Motor neuron (in vitro differentiated cells): Measurements from ENCODE around the gene IL20RA. TPM values are rescaled to one million over a fixed set of nuclear protein-coding genes. Genes with fewer than 3 reads are reported as not detected.
A peak's percentile ranks its signal among the peaks of the same experiment; 100 is the strongest.
"Not testable (repeated sequence)": the region's sequence is repeated elsewhere in the genome, so short reads cannot be mapped to it uniquely, and the experiment has no call there.

ENCODE experiments used
- ATAC-seq, 8 experiments: fragments of 200-7000 bp; cut with Tn5 transposase; replicated peaks in 6 of 8; 2 replicates each; pipeline ENCODE4 v1.8.0; 2021; ENCODE audit warnings: mild to moderate bottlenecking in 8 of 8, moderate library complexity in 8 of 8
- H3K27ac ChIP-seq, 2 donors: fragments of 250-450 bp; sonication (Bioruptor Pico); 2 replicates each; pipeline ENCODE4 v1.9.0; 2021; ENCODE audit warnings: antibody characterized with exemption in 2 of 2, mild to moderate bottlenecking in 2 of 2, moderate library complexity in 1 of 2
- H3K4me1 ChIP-seq, 2 donors: fragments of 250-450 bp; sonication (Bioruptor Pico); replicated peaks in 1 of 2; 2 replicates each; pipeline ENCODE4 v1.6.1; 2021; ENCODE audit warnings: antibody characterized with exemption in 2 of 2, mild to moderate bottlenecking in 2 of 2, moderate library complexity in 1 of 2
- H3K4me3 ChIP-seq, 5 donors: fragments of 250-450 bp; sonication (Bioruptor Pico); 2 replicates each; pipeline ENCODE4 v1.9.0; 2021; ENCODE audit warnings: antibody characterized with exemption in 5 of 5, mild to moderate bottlenecking in 5 of 5, moderate library complexity in 4 of 5
- WGBS, 10 experiments: fragments of 450-650 bp; shearing (Covaris generic); methylation state at CpG; one replicate each; pipeline ENCODE4 v1.0.0; 2022; 5-methylcytosine and 5-hydroxymethylcytosine counted together
- in situ Hi-C, 9 experiments: fragments of 400-800 bp; cut with MboI; loops; one replicate each; pipeline ENCODE4 v1.15.0; 2021; ENCODE audit warnings: low sequenced_read_pairs in 9 of 9, low pct_unique_long_range_greater_than_20kb in 2 of 9; ENCODE audit not compliant: unreplicated experiment in 9 of 9
- total RNA-seq, 8 experiments: library from RNA; unstranded; fragments of 300-600 nt; gene quantifications; 2 replicates each; pipeline versions ENCODE4 v1.2.3 to v1.2.4, GENCODE V29; 2022

Gene IL20RA
- total RNA-seq, 8 experiments from 2014 or later: 0.09 to 3.5 (median 0.17) TPM; not detected in 3

DNA sequence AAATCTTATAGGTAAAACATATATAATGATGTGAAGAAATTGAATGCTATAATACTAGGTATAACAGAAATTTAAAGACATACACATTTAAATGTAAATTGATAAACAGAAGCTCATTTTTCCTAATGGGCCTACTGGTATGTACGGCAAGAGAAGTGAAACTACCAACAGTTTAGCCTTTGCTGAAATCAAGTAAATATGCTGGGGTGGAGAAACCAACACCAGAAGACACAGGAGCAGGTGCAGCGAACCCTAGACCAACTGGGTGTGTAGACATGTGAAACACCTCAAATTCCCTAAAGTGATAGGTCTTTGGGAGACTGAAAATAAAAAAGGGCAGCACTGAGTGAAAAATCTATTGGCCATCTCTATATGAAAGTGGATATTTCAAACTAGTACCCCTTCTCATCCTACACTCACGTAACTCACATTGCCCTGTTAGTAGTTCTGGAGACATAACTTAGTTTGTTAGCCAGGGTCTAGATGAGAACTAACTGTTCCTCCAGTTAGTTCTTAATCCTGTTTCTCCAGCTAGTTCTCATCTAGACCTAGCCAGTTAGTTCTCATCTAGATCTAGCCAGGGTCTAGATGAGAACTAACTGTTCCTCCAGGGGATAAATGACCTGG is 69.6 kb downstream of the IL20RA start:
- WGBS, 10 experiments: 43 to 100% (median 91%) methylated on average over 1 to 3 of the region's 3 CpGs
- in situ Hi-C loops: no loop called here
- ATAC-seq: no peak

DNA sequence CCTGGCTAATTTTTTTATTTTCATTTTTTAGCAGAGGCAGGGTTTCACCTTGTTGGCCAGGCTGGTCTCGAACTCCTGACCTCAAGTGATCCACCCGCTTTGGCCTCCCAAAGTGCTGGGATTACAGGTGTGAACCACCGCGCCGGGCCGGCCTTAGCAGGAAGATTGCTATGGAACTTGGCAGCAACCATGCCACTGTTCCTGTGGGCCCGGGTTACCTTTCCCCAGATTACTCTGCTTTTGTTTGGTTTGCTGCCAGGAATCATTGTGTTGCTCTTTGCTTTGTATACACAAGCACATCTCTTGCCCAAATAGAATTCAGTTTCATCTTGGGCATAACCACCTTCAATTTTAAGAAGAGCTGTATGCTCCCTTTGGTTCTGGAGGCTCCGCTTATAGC is 71.0 kb downstream of the IL20RA start:
- H3K4me3 ChIP-seq, ATAC-seq, H3K27ac ChIP-seq, in situ Hi-C loops, H3K4me1 ChIP-seq: not testable (repeated sequence)
- 80 to 100% (median 90%) methylated on average over 1 to 5 of the region's 8 CpGs; no CpG with 5 or more reads in 3 of the 10 experiments for WGBS, 10 experiments

More for the DNA sequence above, 69.6 kb downstream of the IL20RA start:
- H3K27ac ChIP-seq: no peak overlapping the region
- H3K4me1 ChIP-seq: no peaks in the 10 kb centered on the region
- no peak overlapping the region for H3K4me3 ChIP-seq

DNA sequence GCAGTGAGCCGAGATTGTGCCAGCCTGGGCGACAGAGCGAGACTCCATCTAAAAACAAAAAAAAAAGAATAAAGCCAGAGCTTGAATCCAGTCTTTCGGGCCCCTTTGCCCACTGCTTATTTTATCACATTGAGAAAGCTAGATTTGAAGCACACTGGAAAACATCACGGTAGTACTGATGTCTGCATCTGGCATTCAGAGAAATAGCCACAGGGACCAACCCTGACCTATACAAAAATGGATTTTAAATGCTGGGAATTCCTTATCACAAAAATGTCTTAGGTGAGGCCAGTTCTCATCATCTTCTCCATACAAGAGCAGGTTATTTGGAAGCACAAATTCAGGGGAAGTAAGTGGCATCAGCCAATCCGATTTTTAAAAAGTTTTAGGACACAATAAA is 73.2 kb downstream of the IL20RA start:
- in situ Hi-C loops: no loop called here
- H3K27ac ChIP-seq: no peak overlapping the region
- 60 to 100% (median 83%) methylated on average over 1 to 6 of the region's 6 CpGs for WGBS, 10 experiments
- no peak for ATAC-seq
- H3K4me3 ChIP-seq: no peak overlapping the region
- no peaks in the 10 kb centered on the region for H3K4me1 ChIP-seq

DNA sequence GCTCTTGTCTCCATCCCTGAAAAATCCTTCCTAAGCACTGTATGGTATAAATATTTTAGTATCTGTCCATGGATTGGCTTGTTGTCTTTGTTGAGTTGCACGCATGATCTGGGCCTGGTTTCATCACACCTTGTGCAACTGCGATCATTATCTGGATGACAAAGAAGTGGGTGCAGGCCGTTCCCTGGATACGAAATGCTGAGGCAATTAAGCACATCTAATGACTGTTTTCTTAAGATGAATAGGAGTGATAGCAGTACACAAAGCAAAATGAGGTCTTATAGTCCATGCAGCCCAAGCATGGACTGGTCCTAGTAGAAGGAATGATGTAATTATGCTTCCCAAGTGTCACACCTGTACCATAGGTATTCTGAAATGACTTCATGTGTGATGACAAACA is 74.8 kb downstream of the IL20RA start:
- H3K4me3 ChIP-seq: no peak overlapping the region
- 70 to 100% (median 90%) methylated on average over 2 to 4 of the region's 4 CpGs; no CpG with 5 or more reads in 3 of the 10 experiments for WGBS, 10 experiments
- H3K27ac ChIP-seq: no peak overlapping the region
- no peaks in the 10 kb centered on the region for H3K4me1 ChIP-seq
- in situ Hi-C loops: no loop called here
- ATAC-seq: peak in 1 of 8 experiments; percentile 63

DNA sequence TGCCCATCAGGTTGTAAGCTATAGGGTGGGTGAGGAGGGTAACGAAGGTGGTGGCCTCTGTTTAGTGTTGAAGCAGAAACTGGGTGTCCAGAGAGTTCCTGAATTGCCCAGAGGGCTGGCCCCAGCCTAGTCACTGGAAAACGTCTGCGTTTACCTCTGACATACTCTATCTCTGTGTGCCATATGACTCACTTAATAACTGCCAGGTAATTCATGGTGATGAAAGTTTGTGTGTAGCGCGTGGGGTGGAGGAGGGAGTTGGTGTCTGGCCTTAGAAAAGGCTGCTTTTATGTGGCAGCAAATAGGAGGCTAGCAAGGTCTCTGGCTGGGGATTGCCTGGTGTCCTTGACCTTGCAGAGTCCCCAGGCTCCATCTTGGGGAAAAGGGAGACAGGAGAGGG is 75.3 kb downstream of the IL20RA start:
- 17 to 83% (median 50%) methylated on average over 1 to 4 of the region's 5 CpGs; no CpG with 5 or more reads in 6 of the 10 experiments for WGBS, 10 experiments
- Histone ChIP-seq H3K27ac (no peak overlapping the region), H3K4me1 (no peaks in the 10 kb centered on the region), H3K4me3 (no peak overlapping the region)
- in situ Hi-C loops: no loop called here
- ATAC-seq: no peak

GRCh38 chr6:136968837-136969236 is 75.9 kb downstream of the IL20RA start:
- peak in 1 of 8 experiments; percentile 53 for ATAC-seq
- no peaks in the 10 kb centered on the region for H3K4me1 ChIP-seq
- H3K27ac ChIP-seq: no peak overlapping the region
- no peak overlapping the region for H3K4me3 ChIP-seq
- 33 to 94% (median 84%) methylated on average over 1 to 7 of the region's 7 CpGs; no CpG with 5 or more reads in 1 of the 10 experiments for WGBS, 10 experiments
- in situ Hi-C loops: no loop called here

- Histone ChIP-seq H3K27ac (no peak overlapping the region), H3K4me1 (peaks cover 0 to 5% of the 10 kb centered on the region in 2 donors), H3K4me3 (no peak overlapping the region)
- peak in 7 of 8 experiments; percentile 44 to 99 (median 85) for ATAC-seq
- in situ Hi-C loops: no loop called here
- WGBS, 10 experiments: 20 to 89% (median 70%) methylated on average over 2 to 12 of the region's 19 CpGs; no CpG with 5 or more reads in 1 of the 10 experiments
These were observed 76.7 kb downstream of the IL20RA start for GRCh38 chr6:136967876-136968752.

DNA sequence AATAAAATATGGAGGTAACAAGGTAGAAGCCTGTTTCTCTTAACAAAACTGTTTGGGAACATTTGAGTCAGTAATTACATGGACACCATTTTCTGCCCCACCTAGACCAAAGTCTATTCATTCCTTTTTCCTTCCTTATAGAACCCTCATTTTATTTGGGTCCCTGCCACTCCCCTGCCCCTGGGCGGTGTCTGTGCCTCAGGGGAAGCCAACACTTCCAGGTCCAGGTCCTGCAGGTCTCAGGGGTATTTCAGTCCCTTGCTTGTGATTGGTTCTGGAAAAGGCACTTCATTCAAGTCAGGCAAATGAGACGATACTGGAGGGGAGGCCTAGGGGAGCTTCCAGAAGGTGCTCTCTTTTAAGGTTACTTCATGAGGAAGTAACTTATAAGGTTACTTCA is 80.4 kb downstream of the IL20RA start:
- WGBS, 10 experiments: 50 to 100% (median 80%) methylated on average over 1 to 2 of the region's 2 CpGs; no CpG with 5 or more reads in 4 of the 10 experiments
- in situ Hi-C loops: no loop called here
- ATAC-seq: no peak

DNA sequence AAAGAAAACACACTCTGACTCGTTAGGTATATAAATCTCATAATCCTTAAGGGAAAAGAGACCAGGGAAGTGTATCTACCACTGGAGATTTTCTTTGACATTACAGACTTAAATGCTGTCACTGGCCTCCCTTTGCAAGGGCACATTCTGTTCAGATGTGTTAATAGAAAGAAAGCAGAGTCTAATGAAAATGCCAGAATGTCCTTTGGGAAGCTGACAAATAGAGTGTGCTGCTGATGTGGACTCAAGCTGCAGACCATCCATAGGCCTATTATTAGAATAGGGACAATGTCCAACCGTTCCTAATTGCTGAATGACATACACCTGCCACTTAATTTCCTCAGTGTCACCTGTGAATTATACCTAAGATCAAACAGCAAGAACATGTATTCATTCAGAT is 81.5 kb downstream of the IL20RA start:
- ATAC-seq: no peak
- in situ Hi-C loops: no loop called here
- no peak overlapping the region for H3K4me3 ChIP-seq
- WGBS, 10 experiments: 0 to 100% (median 46%) methylated on average over 1 to 2 of the region's 2 CpGs; no CpG with 5 or more reads in 3 of the 10 experiments
- no peak overlapping the region for H3K27ac ChIP-seq
- H3K4me1 ChIP-seq: peaks cover 5 to 7% of the 10 kb centered on the region in 2 donors

More for the DNA sequence above, 80.4 kb downstream of the IL20RA start:
- Histone ChIP-seq H3K4me3 (no peak overlapping the region), H3K4me1 (peaks cover 5 to 6% of the 10 kb centered on the region in 2 donors), H3K27ac (no peak overlapping the region)

DNA sequence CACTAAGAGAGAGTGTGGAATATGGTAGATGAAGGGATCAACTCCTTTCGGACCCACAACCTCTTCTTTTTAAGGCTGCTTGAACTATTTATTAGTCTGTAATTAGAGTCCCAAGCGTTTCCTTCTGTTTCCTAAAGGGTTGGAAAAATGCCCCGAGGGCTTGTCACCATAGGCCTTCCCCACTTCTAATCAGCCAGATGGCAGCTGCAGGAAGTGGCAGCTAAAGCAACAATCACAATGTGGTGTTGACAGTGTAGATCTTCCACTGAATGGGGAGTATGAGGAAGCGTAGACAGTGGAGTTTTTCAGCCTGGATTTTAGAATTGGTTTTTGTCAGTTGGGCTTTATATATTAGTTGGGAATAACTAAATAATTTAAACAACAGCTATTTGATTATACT is 82.1 kb downstream of the IL20RA start:
- ATAC-seq: peak in 4 of 8 experiments; percentile 33 to 66 (median 46)
- in situ Hi-C loops: no loop called here
- WGBS, 10 experiments: 0 to 83% (median 33%) methylated on average over 1 to 4 of the region's 4 CpGs; no CpG with 5 or more reads in 1 of the 10 experiments
- no peak overlapping the region for H3K4me3 ChIP-seq
- no peak overlapping the region for H3K27ac ChIP-seq
- H3K4me1 ChIP-seq: peaks cover 5 to 7% of the 10 kb centered on the region in 2 donors

DNA sequence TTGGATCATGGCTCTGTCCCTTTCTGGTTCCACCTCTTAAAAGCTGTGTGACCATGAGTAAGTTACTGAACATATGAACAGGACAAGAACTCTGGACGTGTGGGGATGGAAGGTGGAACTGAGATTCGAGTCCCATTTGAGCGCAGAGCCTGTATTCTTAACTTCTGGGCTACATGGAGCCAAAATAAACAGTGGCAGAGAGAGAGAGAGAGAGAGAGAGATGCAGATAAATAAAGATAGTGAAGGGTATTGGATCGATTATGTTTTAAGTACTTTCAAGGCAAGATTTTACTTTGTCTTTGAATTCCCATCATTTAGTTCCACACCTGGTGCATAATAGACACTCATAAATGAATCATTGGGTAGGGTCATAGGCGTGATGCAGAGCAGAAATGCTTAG is 82.9 kb downstream of the IL20RA start:
- H3K4me1 ChIP-seq: peaks cover 5 to 13% of the 10 kb centered on the region in 2 donors
- in situ Hi-C loops: no loop called here
- H3K27ac ChIP-seq: no peak overlapping the region
- no peak for ATAC-seq
- no peak overlapping the region for H3K4me3 ChIP-seq
- WGBS, 10 experiments: 50 to 100% (median 94%) methylated on average over 1 to 5 of the region's 5 CpGs; no CpG with 5 or more reads in 1 of the 10 experiments

DNA sequence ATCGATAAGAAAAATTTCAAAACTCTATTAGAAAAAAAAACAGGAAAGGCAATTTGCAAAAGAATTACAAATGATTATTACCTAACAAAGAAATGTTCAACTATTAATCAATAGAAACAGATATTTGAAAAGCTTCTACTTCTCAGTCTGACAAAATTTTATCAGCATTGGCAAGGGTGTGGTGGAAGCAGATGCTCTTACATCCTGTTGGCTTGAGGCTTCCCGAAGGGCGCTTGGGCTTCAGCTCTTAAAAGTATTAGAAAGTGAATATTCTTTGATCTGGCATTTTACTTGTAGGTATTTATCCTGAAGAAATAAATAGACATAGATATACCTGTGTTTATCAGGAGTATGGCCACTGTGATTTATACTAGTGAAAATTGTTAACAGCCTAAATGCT is 84.0 kb downstream of the IL20RA start:
- in situ Hi-C loops: no loop called here
- Histone ChIP-seq H3K4me1 (peaks cover 5 to 16% of the 10 kb centered on the region in 2 donors), H3K27ac (no peak overlapping the region), H3K4me3 (no peak overlapping the region)
- ATAC-seq: no peak
- 0 to 100% (median 89%) methylated on average over 1 to 3 of the region's 3 CpGs; no CpG with 5 or more reads in 2 of the 10 experiments for WGBS, 10 experiments

GRCh38 chr6:136959935-136960334 is 84.8 kb downstream of the IL20RA start:
- H3K4me3 ChIP-seq, ATAC-seq, H3K27ac ChIP-seq, in situ Hi-C loops: not testable (repeated sequence)
- WGBS, 10 experiments: 74 to 100% (median 100%) methylated on average over 1 to 6 of the region's 6 CpGs; no CpG with 5 or more reads in 1 of the 10 experiments
- peaks cover 5 to 16% of the 10 kb centered on the region in 2 donors for H3K4me1 ChIP-seq
